ENCODE results near the gene RPS6KC1.
"Not testable (repeated sequence)": the region's sequence is repeated elsewhere in the genome, so short reads cannot be mapped to it uniquely, and the experiment has no call there.

DNA sequence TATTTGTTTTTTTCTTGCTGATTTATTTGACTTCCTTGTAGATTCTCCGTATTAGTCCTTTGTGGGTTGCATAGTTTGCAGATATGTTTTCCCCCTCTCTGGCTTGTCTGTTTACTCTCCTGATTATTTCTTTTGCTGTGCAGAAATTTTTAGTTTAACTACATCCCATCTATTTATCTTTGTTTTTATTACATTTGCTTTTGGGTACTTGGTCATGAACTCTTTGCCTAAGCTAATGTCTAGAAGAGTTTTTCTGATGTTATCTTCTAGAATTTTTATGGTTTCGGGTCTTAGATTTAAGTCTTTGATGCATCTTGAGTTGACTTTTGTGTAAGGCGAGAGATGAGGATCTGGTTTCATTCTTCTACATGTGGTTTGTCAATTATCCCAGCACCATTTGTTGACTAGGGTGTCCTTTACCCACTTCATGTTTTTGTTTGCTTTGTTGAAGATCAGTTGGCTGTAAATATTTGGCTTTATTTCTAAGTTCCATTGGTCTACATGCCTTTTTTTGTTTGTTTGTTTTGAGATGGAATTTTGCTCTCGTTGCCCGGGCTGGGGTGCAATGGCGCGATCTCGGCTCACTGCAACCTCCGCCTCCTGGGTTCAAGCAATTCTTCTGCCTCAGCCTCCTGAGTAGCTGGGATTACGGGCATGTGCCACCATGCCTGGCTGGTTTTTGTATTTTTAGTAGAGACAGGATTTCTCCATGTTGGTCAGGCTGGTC lies 145.4 kb downstream of the RPS6KC1 start:
- TF ChIP-seq CTCF, POLR2A (IDR thresholded peaks at IDR 0.05): not testable (repeated sequence)
